HG03575 (cell line): ENCODE data around the gene ATP2B1.

Experiments
- ATAC-seq: cut with Tn5 transposase; IDR thresholded peaks from one replicate; pipeline ENCODE4 v1.9.1; 2021; ENCODE audit not compliant: unreplicated experiment, insufficient number of reproducible peaks, low FRiP score; ENCODE audit errors: extremely low read depth

The ATP2B1 gene

GRCh38 chr12:89697296-89697695 lies 11.3 kb downstream of the ATP2B1 start:
- no peak for ATAC-seq

GRCh38 chr12:89695830-89696229 lies 12.8 kb downstream of the ATP2B1 start:
- ATAC-seq = no peak

- ATAC-seq = no peak
Observed at GRCh38 chr12:89695100-89695499, 13.5 kb downstream of the ATP2B1 start.

- ATAC-seq = no peak
Observed at GRCh38 chr12:89694542-89694941, 14.1 kb downstream of the ATP2B1 start.

GRCh38 chr12:89693639-89694202 lies 14.9 kb downstream of the ATP2B1 start:
- ATAC-seq = no peak

GRCh38 chr12:89692439-89692838 lies 16.2 kb downstream of the ATP2B1 start:
- ATAC-seq = no peak

- ATAC-seq = no peak
Observed at GRCh38 chr12:89691659-89692058, 17.0 kb downstream of the ATP2B1 start.

GRCh38 chr12:89690925-89691324 lies 17.7 kb downstream of the ATP2B1 start:
- no peak for ATAC-seq

GRCh38 chr12:89689306-89689705 lies 19.3 kb downstream of the ATP2B1 start:
- no peak for ATAC-seq

- no peak for ATAC-seq
Observed at GRCh38 chr12:89686311-89686710, 22.3 kb downstream of the ATP2B1 start.

- no peak for ATAC-seq
Observed at GRCh38 chr12:89685363-89685972, 23.2 kb downstream of the ATP2B1 start.

- ATAC-seq = no peak
Observed at GRCh38 chr12:89684136-89684535, 24.5 kb downstream of the ATP2B1 start.

GRCh38 chr12:89682284-89682683 lies 26.4 kb downstream of the ATP2B1 start:
- no peak for ATAC-seq

- ATAC-seq = no peak
Observed at GRCh38 chr12:89680409-89680808, 28.2 kb downstream of the ATP2B1 start.

- no peak for ATAC-seq
Observed at GRCh38 chr12:89679631-89680030, 29.0 kb downstream of the ATP2B1 start.

GRCh38 chr12:89678225-89678624 lies 30.4 kb downstream of the ATP2B1 start:
- no peak for ATAC-seq

GRCh38 chr12:89676930-89677329 lies 31.7 kb downstream of the ATP2B1 start:
- no peak for ATAC-seq

GRCh38 chr12:89674326-89674942 lies 34.2 kb downstream of the ATP2B1 start:
- no peak for ATAC-seq

- ATAC-seq = no peak
Observed at GRCh38 chr12:89673603-89674002, 35.0 kb downstream of the ATP2B1 start.

- ATAC-seq = no peak
Observed at GRCh38 chr12:89672589-89672979, 36.1 kb downstream of the ATP2B1 start.

- ATAC-seq = no peak
Observed at GRCh38 chr12:89671469-89671868, 37.2 kb downstream of the ATP2B1 start.
